ENCODE results near the gene GATAD1.
"Not testable (repeated sequence)": the region's sequence is repeated elsewhere in the genome, so short reads cannot be mapped to it uniquely, and the experiment has no call there.

GATAD1 gene

GRCh38 chr7:92473989-92474388 is 26.7 kb downstream of the GATAD1 start:
- not testable (repeated sequence) for H3K4me1 ChIP-seq (ENCODE audit: control insufficient read depth, insufficient read depth, low read length); H3K9ac ChIP-seq (ENCODE audit: low read depth, low read length); H3K9me3 ChIP-seq (ENCODE audit: control insufficient read depth, insufficient read depth, low read length); H3K27me3 ChIP-seq (ENCODE audit: control insufficient read depth, insufficient read depth, low read length); H3K36me3 ChIP-seq (ENCODE audit: control insufficient read depth, insufficient read depth, low read length); H3K4me3 ChIP-seq (ENCODE audit: low read depth, low read length)

- not testable (repeated sequence) for H3K4me1 ChIP-seq (ENCODE audit: control insufficient read depth, insufficient read depth, low read length); H3K4me3 ChIP-seq (ENCODE audit: low read depth, low read length); H3K27me3 ChIP-seq (ENCODE audit: control insufficient read depth, insufficient read depth, low read length); H3K9me3 ChIP-seq (ENCODE audit: control insufficient read depth, insufficient read depth, low read length); H3K9ac ChIP-seq (ENCODE audit: low read depth, low read length); H3K36me3 ChIP-seq (ENCODE audit: control insufficient read depth, insufficient read depth, low read length)
These were observed 28.0 kb downstream of the GATAD1 start for GRCh38 chr7:92475261-92475770.

GRCh38 chr7:92475851-92476590 is 28.7 kb downstream of the GATAD1 start:
- H3K4me1 ChIP-seq (ENCODE audit: control insufficient read depth, insufficient read depth, low read length); H3K27me3 ChIP-seq (ENCODE audit: control insufficient read depth, insufficient read depth, low read length); H3K4me3 ChIP-seq (ENCODE audit: low read depth, low read length); H3K36me3 ChIP-seq (ENCODE audit: control insufficient read depth, insufficient read depth, low read length); H3K9ac ChIP-seq (ENCODE audit: low read depth, low read length); H3K9me3 ChIP-seq (ENCODE audit: control insufficient read depth, insufficient read depth, low read length): not testable (repeated sequence)

GRCh38 chr7:92477681-92478080 is 30.4 kb downstream of the GATAD1 start, which contains the start of gene ERVW-1:
TSS of gene ERVW-1 (minus strand) at chr7:92477946. CDS start at chr7:92470381, 7,565 bp downstream.
- not testable (repeated sequence) for H3K4me1 ChIP-seq (ENCODE audit: control insufficient read depth, insufficient read depth, low read length); H3K36me3 ChIP-seq (ENCODE audit: control insufficient read depth, insufficient read depth, low read length); H3K27me3 ChIP-seq (ENCODE audit: control insufficient read depth, insufficient read depth, low read length); H3K9me3 ChIP-seq (ENCODE audit: control insufficient read depth, insufficient read depth, low read length); H3K4me3 ChIP-seq (ENCODE audit: low read depth, low read length); H3K9ac ChIP-seq (ENCODE audit: low read depth, low read length)

GRCh38 chr7:92478095-92478494 is 30.8 kb downstream of the GATAD1 start:
- no peaks in the 10 kb centered on the region for H3K27me3 ChIP-seq (ENCODE audit: control insufficient read depth, insufficient read depth, low read length)
- H3K9me3 ChIP-seq (ENCODE audit: control insufficient read depth, insufficient read depth, low read length) = no peaks in the 10 kb centered on the region
- H3K36me3 ChIP-seq (ENCODE audit: control insufficient read depth, insufficient read depth, low read length) = no peaks in the 10 kb centered on the region
- no peak overlapping the region for H3K4me3 ChIP-seq (ENCODE audit: low read depth, low read length)
- H3K9ac ChIP-seq (ENCODE audit: low read depth, low read length) = no peak overlapping the region
- H3K4me1 ChIP-seq (ENCODE audit: control insufficient read depth, insufficient read depth, low read length) = peaks cover 7% of the 10 kb centered on the region

- Histone ChIP-seq H3K4me1 (ENCODE audit: control insufficient read depth, insufficient read depth, low read length) (peaks cover 7% of the 10 kb centered on the region), H3K9me3 (ENCODE audit: control insufficient read depth, insufficient read depth, low read length) (no peaks in the 10 kb centered on the region), H3K36me3 (ENCODE audit: control insufficient read depth, insufficient read depth, low read length) (no peaks in the 10 kb centered on the region), H3K27me3 (ENCODE audit: control insufficient read depth, insufficient read depth, low read length) (no peaks in the 10 kb centered on the region), H3K4me3 (ENCODE audit: low read depth, low read length) (no peak overlapping the region), H3K9ac (ENCODE audit: low read depth, low read length) (no peak overlapping the region)
These were observed 31.4 kb downstream of the GATAD1 start for GRCh38 chr7:92478711-92479110.

- H3K27me3 ChIP-seq (ENCODE audit: control insufficient read depth, insufficient read depth, low read length); H3K9ac ChIP-seq (ENCODE audit: low read depth, low read length); H3K4me1 ChIP-seq (ENCODE audit: control insufficient read depth, insufficient read depth, low read length); H3K36me3 ChIP-seq (ENCODE audit: control insufficient read depth, insufficient read depth, low read length); H3K4me3 ChIP-seq (ENCODE audit: low read depth, low read length); H3K9me3 ChIP-seq (ENCODE audit: control insufficient read depth, insufficient read depth, low read length): not testable (repeated sequence)
These were observed 31.9 kb downstream of the GATAD1 start for GRCh38 chr7:92479146-92479545.

- H3K4me3 ChIP-seq (ENCODE audit: low read depth, low read length); H3K4me1 ChIP-seq (ENCODE audit: control insufficient read depth, insufficient read depth, low read length); H3K27me3 ChIP-seq (ENCODE audit: control insufficient read depth, insufficient read depth, low read length); H3K9ac ChIP-seq (ENCODE audit: low read depth, low read length); H3K9me3 ChIP-seq (ENCODE audit: control insufficient read depth, insufficient read depth, low read length): not testable (repeated sequence)
- H3K36me3 ChIP-seq (ENCODE audit: control insufficient read depth, insufficient read depth, low read length) = peaks cover 10% of the 10 kb centered on the region
These were observed 36.3 kb downstream of the GATAD1 start for GRCh38 chr7:92483624-92484023.

GRCh38 chr7:92484226-92484625 is 36.9 kb downstream of the GATAD1 start:
- H3K4me3 ChIP-seq (ENCODE audit: low read depth, low read length); H3K27me3 ChIP-seq (ENCODE audit: control insufficient read depth, insufficient read depth, low read length); H3K9me3 ChIP-seq (ENCODE audit: control insufficient read depth, insufficient read depth, low read length); H3K4me1 ChIP-seq (ENCODE audit: control insufficient read depth, insufficient read depth, low read length); H3K9ac ChIP-seq (ENCODE audit: low read depth, low read length): not testable (repeated sequence)
- peaks cover 10% of the 10 kb centered on the region for H3K36me3 ChIP-seq (ENCODE audit: control insufficient read depth, insufficient read depth, low read length)

GRCh38 chr7:92485267-92485892 is 38.1 kb downstream of the GATAD1 start:
- Histone ChIP-seq H3K4me3 (ENCODE audit: low read depth, low read length) (no peak overlapping the region), H3K36me3 (ENCODE audit: control insufficient read depth, insufficient read depth, low read length) (peaks cover 10% of the 10 kb centered on the region), H3K9me3 (ENCODE audit: control insufficient read depth, insufficient read depth, low read length) (no peaks in the 10 kb centered on the region), H3K9ac (ENCODE audit: low read depth, low read length) (no peak overlapping the region), H3K4me1 (ENCODE audit: control insufficient read depth, insufficient read depth, low read length) (no peaks in the 10 kb centered on the region), H3K27me3 (ENCODE audit: control insufficient read depth, insufficient read depth, low read length) (no peaks in the 10 kb centered on the region)

- no peak overlapping the region for H3K4me3 ChIP-seq (ENCODE audit: low read depth, low read length)
- H3K9me3 ChIP-seq (ENCODE audit: control insufficient read depth, insufficient read depth, low read length) = no peaks in the 10 kb centered on the region
- no peaks in the 10 kb centered on the region for H3K27me3 ChIP-seq (ENCODE audit: control insufficient read depth, insufficient read depth, low read length)
- H3K4me1 ChIP-seq (ENCODE audit: control insufficient read depth, insufficient read depth, low read length) = no peaks in the 10 kb centered on the region
- peaks cover 10% of the 10 kb centered on the region for H3K36me3 ChIP-seq (ENCODE audit: control insufficient read depth, insufficient read depth, low read length)
- no peak overlapping the region for H3K9ac ChIP-seq (ENCODE audit: low read depth, low read length)
These were observed 38.7 kb downstream of the GATAD1 start for GRCh38 chr7:92485974-92486373.

GRCh38 chr7:92487804-92488203 is 40.5 kb downstream of the GATAD1 start:
- H3K9me3 ChIP-seq (ENCODE audit: control insufficient read depth, insufficient read depth, low read length) = no peaks in the 10 kb centered on the region
- no peak overlapping the region for H3K9ac ChIP-seq (ENCODE audit: low read depth, low read length)
- H3K36me3 ChIP-seq (ENCODE audit: control insufficient read depth, insufficient read depth, low read length) = peaks cover 10% of the 10 kb centered on the region
- no peak overlapping the region for H3K4me3 ChIP-seq (ENCODE audit: low read depth, low read length)
- H3K4me1 ChIP-seq (ENCODE audit: control insufficient read depth, insufficient read depth, low read length) = no peaks in the 10 kb centered on the region
- H3K27me3 ChIP-seq (ENCODE audit: control insufficient read depth, insufficient read depth, low read length) = no peaks in the 10 kb centered on the region

Measured in iPS-15b (cell line).